Fibroblast of villous mesenchyme (primary cell): ENCODE data around the gene SPINK1. TPM values are rescaled to one million over a fixed set of nuclear protein-coding genes. Genes with fewer than 3 reads are reported as not detected.

ENCODE experiments used
- DNase-seq: peaks from one replicate; pipeline ENCODE4 v3.0.0-alpha.2; 2010; ENCODE audit warnings: low read depth
- H3K4me3 ChIP-seq: 2 replicates; pipeline ENCODE4 v1.5.1; 2011; ENCODE audit warnings: low read depth, mild to moderate bottlenecking, low read length
- CTCF ChIP-seq: IDR thresholded peaks from 2 replicates; pipeline ENCODE4 v1.5.1; 2012; ENCODE audit warnings: low read depth, mild to moderate bottlenecking, low read length; ENCODE audit not compliant: insufficient read depth
- total RNA-seq: library from RNA; depleted of rRNA; stranded (reverse); fragments of >200 nt; gene quantifications from 2 replicates; pipeline ENCODE4 v1.2.3, GENCODE V29; 2012

Gene SPINK1
- total RNA-seq, 1 donor: not detected

- no peak for TF ChIP-seq CTCF
- no peak overlapping the region for H3K4me3 ChIP-seq
- no peak for DNase-seq
Measured at GRCh38 chr5:147854331-147854730, 22.9 kb upstream of the SPINK1 start.

GRCh38 chr5:147853372-147853987, 22.0 kb upstream of the SPINK1 start:
- no peak for DNase-seq
- no peak for TF ChIP-seq CTCF
- no peak overlapping the region for H3K4me3 ChIP-seq

- no peak for TF ChIP-seq CTCF
- no peak overlapping the region for H3K4me3 ChIP-seq
- no peak for DNase-seq
Measured at GRCh38 chr5:147852365-147852764, 20.9 kb upstream of the SPINK1 start.

- TF ChIP-seq CTCF: no peak
- DNase-seq: no peak
- H3K4me3 ChIP-seq: no peak overlapping the region
Measured at GRCh38 chr5:147851578-147851977, 20.1 kb upstream of the SPINK1 start.

DNA sequence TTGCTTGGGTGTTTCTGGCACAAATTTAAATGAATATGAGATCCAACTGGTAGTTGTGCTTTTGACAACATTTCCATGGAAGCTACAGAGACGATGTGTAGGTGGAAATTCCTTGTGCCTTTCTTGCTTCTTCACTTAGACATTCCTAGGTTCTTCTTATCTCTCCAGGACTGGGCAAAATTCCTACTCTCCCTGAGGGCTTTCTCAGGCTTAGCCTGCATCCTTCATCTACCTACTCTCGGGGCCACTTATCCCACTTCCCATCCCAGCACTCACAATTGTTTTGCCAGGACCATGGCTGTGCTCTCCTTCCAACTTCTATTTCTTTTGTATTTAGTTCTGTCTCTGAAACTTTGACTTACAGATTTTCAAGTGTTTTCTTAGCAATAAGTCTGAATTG, 17.8 kb upstream of the SPINK1 start:
- no peak for DNase-seq
- no peak overlapping the region for H3K4me3 ChIP-seq
- no peak for TF ChIP-seq CTCF

GRCh38 chr5:147845618-147846017, 14.1 kb upstream of the SPINK1 start:
- H3K4me3 ChIP-seq: no peak overlapping the region
- no peak for DNase-seq
- no peak for TF ChIP-seq CTCF

- TF ChIP-seq CTCF: no peak
Measured at GRCh38 chr5:147844846-147845245, 13.4 kb upstream of the SPINK1 start.

More at GRCh38 chr5:147844846-147845245, 13.4 kb upstream of the SPINK1 start:
- DNase-seq: no peak
- no peak overlapping the region for H3K4me3 ChIP-seq
